WTC11 (cell line): ENCODE measurements around the gene FOXP1.

Experiments used
- ATF3 ChIP-seq: sonication (generic); formaldehyde crosslinking; conservative IDR thresholded peaks from 2 replicates; pipeline ENCODE4 v1.8.1; 2022; ENCODE audit warnings: mild to moderate bottlenecking, missing genetic modification reagents
- JUN ChIP-seq: sonication (generic); formaldehyde crosslinking; IDR thresholded peaks from 2 replicates; pipeline ENCODE4 v1.8.0; 2023; ENCODE audit warnings: mild to moderate bottlenecking, missing genetic modification reagents
- MLX ChIP-seq: sonication (generic); formaldehyde crosslinking; IDR thresholded peaks from 2 replicates; pipeline ENCODE4 v1.8.1; 2023; ENCODE audit warnings: mild to moderate bottlenecking, missing genetic modification reagents, moderate library complexity

DNA sequence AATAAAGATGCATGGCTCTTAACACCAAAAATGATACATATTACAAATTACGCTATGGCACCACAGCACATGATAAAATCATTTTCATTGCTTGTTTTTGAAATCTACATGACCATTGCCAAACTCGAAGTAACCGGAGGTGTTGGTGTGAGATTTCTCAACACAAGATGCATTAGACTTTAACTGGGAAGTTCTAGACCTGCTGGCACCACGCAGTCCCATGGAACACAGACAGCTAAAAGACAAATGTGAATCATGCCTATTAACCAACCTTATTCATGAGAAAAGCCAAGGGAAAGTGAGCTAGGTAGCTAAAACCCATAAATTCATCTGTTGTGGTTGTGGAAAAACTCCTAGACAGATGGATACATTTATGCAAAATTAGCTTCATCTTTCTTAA lies 595.4 kb downstream of the FOXP1 start:
- no peak for TF ChIP-seq JUN
- no peak for TF ChIP-seq MLX (CRISPR knock-in tag)
- no peak for TF ChIP-seq ATF3
